Right renal cortex interstitium (tissue), 3 donors: ENCODE measurements around the gene KHDC4. TPM values are rescaled to one million over a fixed set of nuclear protein-coding genes. Genes with fewer than 3 reads are reported as not detected.

ENCODE experiments used
- DNase-seq, 3 donors: peaks; one replicate each; pipeline ENCODE4 v3.0.0-alpha.2; 2013; ENCODE audit warnings: low read depth in 3 of 3, low spot score in 2 of 3
- polyA plus RNA-seq, 3 donors: library from polyadenylated mRNA; unstranded; fragments of 120-200 nt; gene quantifications; one replicate each; pipeline ENCODE4 v1.2.1, GENCODE V29; 2013; ENCODE audit not compliant: insufficient read length in 3 of 3

Gene KHDC4
- polyA plus RNA-seq, 3 donors = 46.1 to 48.2 (median 48.1) TPM

DNA sequence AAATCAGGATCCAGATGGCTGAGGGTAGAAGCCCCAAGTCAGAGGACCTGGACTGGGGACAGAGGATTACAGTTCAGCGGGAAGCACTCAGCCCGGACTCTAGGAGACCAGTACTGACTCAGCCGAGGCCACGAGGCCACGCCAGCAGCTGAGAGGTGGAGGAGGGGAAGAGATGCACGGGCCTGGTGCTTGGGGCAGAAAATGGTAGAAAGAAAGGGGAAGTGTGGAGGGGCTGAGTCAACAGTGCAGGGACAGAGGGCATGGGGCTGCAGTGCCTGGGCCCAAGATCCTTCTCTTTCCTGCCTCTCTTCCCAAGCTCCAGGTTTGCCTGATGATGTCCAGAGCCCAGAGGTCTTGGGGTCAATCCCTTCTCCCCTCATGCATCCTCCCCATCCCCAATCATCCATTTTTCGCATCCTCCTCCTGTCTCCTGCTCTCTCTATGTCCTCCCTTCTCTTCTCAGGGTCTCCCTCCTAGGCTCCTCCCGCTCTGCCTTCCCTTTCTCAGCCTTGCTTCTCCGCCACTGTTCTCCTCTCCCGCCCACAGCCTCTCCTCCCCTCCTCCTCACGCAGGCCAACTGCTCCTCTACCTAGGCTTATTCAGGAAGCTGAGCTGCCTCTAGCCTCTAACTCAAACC is 36.4 kb upstream of the KHDC4 start:
- DNase-seq = no peak

DNA sequence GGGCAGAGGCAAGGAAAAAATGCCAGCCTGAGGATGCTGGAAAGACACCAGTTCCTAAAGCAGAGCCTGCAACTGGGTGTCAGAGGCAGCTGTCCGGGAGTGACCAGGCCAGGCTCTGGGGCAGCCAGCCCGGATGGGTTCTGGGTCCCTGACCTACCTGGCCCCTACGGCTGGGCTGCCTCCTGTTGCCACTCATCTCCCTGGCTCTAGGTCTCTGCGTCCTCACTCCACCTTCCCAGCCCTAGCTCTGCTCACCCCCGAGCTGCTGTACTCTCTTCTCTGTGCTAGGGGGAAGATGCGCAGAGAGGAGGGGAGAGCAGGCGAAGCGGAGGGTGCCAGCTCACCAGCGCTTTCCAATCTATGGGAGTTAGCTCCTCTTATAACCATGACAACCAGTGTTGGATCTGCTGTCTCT is 35.2 kb upstream of the KHDC4 start:
- no peak for DNase-seq

DNA sequence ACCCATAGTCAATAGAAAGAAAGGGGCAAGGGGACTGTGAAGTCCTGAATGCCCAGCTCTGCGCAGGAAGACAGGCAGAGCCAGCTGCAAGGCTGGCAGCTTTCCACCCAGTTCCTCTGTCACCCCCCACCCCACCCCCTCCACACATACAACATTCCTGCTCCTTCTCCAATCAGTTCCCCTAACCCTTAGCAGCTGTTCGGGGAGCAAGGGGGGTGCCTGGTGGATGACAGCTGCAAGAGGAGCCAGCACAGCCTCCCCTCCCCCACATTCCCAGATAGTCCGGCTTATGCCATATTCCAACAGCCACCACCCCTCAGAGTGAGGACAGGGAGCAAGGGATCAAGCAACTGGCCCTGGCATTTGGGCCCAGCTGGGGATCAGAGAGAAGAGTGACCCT is 34.5 kb upstream of the KHDC4 start:
- DNase-seq = no peak

DNA sequence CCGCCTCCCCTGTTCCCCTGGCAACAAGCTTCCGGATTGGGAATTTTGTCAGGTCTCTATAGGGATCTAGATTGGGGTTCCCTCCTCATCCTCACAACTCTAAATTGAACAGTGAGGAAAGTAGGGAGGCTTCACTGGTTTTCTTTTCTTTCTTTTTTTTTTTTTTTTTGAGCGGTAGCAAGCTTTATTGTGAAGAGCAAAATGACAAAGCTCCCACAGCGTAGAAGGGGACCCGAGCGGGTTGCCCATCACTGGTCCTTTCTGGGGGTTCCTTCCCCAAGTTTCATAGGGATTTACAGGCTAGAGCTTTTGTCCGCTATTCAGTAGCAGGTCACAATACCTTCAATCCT is 33.8 kb upstream of the KHDC4 start:
- no peak for DNase-seq

DNA sequence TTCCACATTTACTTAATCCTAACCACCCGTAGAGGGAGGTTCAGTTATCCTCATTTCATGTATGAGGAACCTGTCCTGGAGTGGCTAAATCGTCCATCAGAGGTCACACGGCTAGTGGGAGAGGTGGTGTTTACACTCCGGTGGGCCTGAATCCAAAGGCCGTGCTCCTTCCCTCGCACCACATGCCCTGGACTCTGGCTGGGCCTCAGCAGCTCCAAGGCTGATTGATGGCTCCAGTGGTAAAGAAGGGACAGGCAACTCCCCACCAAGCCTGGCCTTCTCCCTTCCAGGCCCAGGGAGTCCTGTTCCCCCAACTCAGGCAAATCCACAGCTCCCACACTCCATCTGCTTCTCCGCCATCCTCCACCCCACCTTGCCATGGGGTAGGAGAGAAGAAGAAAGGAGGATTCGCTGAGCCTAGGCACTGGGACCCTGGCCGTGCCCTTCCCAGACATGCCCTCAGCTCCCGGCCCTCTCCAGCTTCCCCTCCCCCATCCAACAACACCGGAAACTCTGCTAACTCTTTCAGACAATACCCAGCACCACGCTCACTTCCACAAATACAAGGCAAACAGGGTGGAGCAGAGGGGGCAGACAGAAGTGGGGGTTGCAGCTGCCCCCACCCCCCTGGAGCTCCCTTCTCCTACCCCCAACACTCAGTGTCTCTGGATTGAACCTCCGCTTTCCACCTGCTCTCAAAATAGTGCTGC is 33.3 kb upstream of the KHDC4 start:
- no peak for DNase-seq

DNA sequence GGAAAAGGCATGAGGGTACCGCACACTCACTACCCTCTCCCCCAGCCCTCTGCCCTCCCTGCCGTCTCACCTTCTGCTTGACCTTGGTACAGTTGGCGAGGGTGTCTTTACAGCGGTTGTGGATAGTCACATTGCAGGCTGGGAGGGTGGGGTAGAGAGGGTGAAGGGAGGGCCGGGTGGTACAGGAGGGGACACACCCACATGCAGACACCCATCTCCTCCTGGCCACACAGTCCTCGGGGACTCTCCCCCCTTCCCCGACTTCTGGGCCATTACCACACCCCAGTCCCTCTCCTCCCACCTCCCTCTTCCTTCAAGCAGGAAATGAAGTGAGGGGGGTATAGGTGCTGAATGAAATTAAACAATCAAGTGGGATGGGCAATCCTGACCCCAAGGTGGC is 32.5 kb upstream of the KHDC4 start:
- DNase-seq = no peak

DNA sequence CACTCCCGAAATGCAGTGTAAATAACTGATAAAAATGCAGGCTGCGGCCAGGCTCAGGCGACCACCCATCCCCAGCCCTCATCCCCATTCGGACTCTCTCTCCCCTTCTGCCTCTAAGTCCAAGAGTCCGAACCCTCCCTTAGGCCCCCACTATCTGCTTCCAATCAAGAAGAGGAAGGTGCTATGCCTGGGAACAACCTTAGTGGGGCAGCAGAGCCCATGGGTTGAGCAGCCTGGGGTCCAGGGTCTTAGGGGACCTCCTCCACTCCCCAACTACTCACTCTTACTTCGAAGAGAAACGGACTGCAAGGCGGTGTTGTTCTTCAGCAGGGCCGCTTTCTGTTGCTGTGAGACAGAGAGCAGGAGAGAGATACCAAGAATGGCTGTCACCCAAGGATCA is 31.9 kb upstream of the KHDC4 start:
- DNase-seq = no peak

DNA sequence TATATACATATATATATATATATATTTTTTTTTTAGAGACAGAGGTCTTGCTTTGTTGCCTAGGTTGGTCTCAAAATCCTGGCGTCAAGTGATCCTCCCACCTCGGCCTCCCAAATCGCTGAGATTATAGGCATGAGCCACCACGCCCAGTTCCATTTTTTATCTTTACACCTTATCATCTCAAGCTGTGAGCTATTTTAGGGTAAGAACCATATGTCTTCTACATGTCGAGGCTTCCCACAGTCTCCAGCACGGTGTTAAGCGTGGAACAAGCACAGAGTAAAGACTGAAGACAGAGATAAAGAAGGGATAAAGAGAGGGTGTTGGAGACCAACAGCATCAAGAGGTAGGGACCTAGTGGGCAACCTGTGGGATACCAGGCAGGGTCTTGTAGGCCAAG is 30.0 kb upstream of the KHDC4 start:
- DNase-seq = no peak

DNA sequence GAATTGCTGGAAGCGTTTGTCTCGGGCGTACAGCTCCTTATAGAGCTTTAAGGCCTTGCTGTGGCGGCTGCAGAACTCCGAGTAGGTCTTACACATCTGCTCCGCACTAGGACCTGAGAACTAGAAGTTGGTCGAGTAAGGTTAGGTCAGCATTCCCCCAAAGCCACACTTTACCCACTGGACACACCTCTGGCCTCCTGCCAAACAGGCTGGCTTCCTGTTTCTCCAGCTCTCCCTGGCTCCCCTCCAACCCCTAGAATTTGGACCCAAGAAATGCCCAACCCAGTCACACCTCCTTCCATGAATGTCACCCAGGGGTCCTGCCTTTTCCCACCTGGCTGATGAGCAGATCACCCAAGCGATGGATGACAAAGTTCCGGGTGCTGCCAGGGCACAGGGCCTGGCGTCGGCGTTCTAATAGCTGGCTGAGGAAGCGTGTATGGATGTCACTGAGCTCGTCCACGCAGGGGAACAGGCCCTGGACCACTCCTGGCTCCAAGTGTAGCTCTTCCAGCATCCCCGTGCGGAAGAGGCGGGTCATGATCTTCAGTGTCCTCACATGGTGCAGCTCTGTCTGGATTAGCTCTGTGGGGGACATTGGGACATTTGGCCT is 28.5 kb upstream of the KHDC4 start:
- no peak for DNase-seq

DNA sequence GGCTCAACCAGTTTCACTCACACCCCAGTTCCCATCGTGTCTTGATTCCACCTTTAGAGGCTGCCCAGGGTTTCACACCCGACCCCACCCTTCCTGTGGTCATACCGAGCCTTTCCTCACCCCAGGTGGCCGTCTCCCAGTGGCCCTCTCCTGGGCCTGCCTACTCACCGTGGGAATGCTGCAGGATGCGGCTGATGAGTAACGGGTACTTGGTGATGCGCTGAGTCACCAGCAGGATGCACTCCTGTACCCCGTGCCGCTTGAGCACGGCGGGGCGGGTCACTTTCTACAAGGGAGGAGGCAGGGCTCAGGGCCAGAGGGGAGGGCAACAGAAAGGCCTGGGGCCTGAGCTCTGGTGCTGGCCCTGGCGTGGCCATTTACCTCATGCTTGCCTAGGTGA is 27.7 kb upstream of the KHDC4 start:
- DNase-seq = no peak

DNA sequence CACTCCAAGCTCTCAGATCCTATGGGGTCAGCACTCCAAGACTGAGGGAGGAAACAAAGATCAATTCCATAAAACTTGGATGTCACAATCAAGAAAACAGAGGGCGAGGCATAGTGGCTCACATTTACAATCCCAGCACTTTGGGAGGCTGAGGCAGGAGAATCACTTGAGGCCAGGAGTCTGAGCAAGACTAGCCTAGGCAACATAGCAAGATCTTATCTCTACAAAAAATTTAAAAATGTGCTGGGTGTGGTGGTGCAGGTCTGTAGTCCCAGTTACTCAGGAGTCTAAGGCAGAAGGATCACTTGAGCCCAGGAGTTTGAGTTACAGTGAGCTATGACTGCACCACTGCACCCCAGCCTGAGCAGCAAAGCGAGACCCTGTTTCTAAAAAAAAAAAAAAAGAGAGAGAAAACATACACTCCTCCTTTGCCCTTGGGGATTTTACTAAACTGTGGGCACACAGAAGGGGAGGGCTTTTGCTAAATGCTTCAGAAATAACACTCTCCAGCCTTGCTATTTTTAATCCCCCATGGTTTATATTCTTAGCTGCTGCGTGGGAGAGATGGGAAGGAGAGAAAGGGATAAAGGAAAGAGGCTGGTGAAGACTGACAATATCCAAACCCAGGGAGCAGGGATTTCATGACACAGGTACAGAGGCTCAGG is 26.0 kb upstream of the KHDC4 start:
- no peak for DNase-seq

DNA sequence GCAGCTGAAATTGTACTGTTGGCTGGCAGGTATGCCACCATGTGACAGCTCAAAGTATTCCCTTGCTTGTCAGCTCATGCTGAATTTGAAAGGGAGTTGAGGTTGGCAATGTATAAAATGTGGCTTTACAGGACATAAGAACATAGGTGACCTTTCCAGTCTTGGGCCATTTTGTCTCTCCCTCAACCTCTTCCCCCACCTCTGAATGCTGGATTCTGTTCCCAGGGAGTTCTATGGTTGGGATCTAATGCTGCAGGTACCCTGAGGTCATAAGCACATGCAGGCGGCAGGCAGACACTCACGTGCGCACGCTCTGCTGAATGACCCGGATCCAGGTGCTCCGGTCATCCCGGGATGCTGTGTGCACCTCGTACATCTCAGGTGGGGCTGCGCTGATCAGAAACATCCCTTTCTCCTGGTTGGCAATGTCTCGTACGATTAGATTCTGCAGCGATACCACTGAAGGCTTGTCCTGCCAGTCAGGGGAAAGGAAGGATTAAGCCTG is 23.2 kb upstream of the KHDC4 start:
- no peak for DNase-seq

DNA sequence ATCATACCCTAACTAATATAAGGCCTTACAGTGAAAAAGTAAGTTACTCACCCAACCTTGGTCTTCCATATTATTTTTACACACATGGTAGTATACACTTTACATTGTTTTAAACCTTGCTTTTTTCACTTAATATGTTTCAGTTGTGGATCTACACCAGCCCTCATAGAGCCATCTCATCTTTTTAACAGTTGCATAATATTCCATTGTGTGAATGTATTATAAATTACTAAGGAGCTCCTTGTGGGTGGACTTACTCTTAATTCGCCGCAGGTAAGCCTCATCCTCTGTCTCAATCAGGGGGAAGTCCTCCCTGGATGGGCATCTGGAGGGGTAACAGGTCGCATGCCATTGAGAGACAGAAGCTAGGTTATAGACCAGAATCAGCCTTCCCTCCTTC is 20.4 kb upstream of the KHDC4 start:
- no peak for DNase-seq

DNA sequence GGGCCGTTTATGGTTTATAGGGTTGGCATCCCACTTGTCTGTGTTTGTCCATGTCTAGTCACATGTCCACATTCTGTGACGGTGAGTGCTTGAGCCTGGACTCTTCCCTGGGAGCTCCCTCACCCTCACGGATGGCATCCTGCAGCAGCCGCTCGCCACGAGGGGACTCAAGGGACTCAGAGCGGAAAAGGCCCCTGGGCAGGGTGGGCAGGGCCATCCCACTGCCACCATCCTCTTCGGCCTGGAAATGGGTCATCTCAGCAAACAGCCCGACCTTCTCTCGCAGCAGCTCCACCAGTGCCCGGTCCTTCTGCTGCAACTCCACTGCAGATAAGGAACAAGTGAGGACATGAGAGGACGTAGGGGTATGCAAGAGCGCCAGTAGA is 18.3 kb upstream of the KHDC4 start:
- no peak for DNase-seq

DNA sequence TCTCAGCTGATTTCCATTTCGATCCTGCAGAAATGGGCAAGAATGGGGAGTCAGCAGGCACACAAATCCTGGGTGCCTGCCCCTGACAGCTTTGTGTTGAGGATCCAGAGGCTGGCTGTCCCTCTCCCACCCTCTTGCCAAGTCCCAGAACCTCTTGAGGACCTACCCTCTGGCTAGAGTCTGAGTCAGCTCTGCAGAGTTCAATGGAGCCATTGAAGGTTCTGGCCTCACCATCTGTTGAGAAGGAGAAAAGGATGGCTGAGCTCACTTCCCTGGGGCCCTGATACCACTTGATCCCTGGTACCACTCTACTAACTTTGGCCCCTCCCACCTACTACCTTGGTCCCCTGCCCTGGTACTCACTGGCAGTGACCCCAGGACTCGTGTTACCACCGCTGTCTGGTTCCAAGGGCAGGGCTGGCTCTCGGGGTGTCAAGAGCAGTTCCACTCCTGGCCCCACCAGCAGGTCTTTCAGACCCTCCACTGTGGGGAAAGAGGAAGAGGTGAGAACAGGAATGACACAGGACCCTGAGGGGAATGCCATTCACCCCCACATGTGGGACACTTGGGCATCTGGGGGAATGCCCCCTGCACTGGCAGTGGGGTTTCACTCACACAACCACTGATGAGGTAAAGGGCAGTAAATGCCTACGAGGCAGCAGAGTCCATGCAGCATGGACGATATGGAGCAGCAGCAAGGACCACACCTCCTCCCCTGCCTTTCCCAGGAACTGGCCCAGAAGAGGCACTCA is 17.7 kb upstream of the KHDC4 start:
- DNase-seq = no peak

DNA sequence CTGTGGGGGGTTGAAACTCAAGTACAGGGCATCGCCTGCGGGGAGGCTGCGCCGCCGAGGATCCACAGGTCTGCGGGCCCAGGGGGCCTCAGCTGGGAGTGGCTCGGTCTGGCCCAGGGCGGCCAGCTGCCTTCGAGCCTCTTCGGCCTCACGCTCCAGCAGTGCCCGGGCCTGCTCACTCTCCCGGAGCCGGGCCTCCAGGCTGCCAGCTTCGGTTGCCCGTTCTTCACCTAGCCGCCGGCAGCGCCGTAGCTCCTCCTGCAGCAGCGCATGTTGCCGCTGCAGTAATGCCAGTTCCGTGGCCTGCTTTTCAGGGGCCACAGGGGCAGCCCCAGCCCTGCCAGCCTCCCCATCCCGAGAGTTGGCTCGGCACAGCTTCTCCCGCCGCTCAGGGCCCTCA is 16.6 kb upstream of the KHDC4 start:
- DNase-seq = no peak

DNA sequence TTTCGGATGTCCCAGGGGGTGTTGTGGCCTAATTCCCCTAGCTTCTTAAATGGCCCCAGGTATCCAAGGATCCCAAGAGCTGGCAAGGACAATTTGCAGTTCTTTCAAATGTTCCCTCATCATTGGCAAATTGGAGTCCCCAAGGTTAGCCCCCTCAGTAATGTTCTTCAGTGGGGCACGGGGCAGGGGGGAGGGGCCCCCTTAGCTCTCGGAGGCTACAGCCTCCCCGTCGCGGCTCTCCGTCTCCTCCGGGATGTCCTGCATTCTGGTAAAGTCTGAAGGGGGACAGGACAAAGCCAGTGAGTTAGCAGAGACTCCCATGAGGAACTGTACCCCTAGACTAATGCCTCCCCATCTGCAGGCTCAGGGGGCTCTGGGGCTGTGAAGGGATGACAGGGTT is 13.5 kb upstream of the KHDC4 start:
- DNase-seq = no peak

DNA sequence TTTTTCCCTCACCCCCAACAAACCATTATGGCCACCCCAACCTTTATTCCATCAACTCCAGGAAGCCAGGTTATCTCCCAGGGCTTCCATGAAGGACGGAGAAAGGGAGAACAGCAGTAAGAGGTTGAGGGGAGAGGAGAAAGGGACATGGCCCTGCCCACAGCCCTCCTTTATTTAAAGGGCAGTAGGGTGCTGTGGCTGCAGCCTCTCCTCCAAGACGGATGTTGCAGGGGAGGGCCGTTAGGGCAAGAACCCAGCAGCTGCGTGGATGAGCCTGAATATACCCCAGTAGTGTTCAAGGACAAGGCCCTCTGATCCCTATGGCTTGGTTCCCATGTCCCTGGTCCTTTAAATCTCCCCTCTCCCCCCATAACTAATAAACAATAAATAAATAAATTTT is 13.1 kb upstream of the KHDC4 start:
- no peak for DNase-seq

DNA sequence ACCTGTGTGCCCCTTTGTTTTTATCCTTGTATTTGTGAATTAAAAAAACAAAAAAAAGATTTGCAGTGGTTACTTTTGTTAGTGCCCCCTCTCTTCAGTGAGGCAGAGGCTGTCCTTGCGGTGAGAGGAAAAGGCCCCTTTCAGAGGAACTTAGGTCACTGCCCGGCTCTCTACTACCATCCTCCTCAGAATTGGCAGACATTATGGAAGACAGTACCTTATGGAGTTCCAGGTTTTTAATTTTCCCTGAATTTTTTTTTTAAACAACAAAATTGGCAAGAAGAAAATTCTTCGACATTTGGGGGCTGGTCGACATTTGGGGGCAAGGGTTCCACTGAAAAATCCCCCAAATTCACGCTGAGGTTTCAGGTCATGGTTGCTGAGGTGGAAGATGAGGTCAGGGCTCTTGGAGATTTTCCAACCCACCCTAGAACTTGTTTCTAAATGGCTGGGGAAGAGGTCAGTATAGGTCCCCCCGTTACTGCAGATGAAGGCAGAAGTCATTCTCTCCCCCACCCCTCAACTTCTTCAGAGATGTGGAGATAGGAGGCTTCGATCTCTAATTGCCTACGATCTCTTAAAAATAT is 12.5 kb upstream of the KHDC4 start:
- no peak for DNase-seq

DNA sequence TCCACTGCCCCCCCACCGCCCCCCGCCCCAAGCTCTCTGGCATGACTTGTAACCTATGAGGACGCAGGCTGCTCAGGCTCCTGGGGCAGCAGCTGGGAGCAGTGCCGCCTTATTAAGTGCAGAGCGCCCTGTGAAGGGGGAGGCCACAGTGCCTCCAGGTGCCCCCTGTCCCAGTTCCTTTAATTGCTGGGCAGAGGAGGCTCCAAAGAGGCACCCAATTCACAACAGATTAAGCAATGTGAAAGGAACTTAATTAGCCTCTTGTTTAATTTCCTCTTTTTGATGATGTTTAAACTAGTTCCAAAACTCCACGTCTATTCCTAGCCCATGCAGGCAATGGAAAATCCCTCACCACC is 10.2 kb upstream of the KHDC4 start:
- no peak for DNase-seq
